ENCODE results near the gene MXD3.

MXD3 gene

GRCh38 chr5:177357146-177357458 lies 45.4 kb upstream of the MXD3 start:
- peaks cover 5% of the 10 kb centered on the region for H3K27me3 Mint-ChIP-seq (ENCODE audit: low read depth)
- no peak for TF ChIP-seq CTCF (IDR thresholded peaks at IDR 0.05; ENCODE audit: unreplicated experiment in 3 of 3)
- no peak overlapping the region for H3K4me3 Mint-ChIP-seq
- H3K27ac Mint-ChIP-seq, result no peak overlapping the region
- H3K36me3 Mint-ChIP-seq (ENCODE audit: low read depth), result no peaks in the 10 kb centered on the region
- peaks cover 1% of the 10 kb centered on the region for H3K4me1 Mint-ChIP-seq
- no peaks in the 10 kb centered on the region for H3K9me3 Mint-ChIP-seq

- Mint-ChIP-seq H3K27ac (no peak overlapping the region), H3K36me3 (ENCODE audit: low read depth) (no peaks in the 10 kb centered on the region), H3K4me1 (peaks cover 4% of the 10 kb centered on the region), H3K27me3 (ENCODE audit: low read depth) (peaks cover 5% of the 10 kb centered on the region), H3K4me3 (no peak overlapping the region), H3K9me3 (no peaks in the 10 kb centered on the region)
- no peak for TF ChIP-seq CTCF (IDR thresholded peaks at IDR 0.05; ENCODE audit: unreplicated experiment in 3 of 3)
Measured at GRCh38 chr5:177356746-177357145, 45.0 kb upstream of the MXD3 start.

GRCh38 chr5:177355868-177356168 lies 44.1 kb upstream of the MXD3 start:
- Mint-ChIP-seq H3K4me3 (no peak overlapping the region), H3K9me3 (no peaks in the 10 kb centered on the region), H3K27me3 (ENCODE audit: low read depth) (peaks cover 5% of the 10 kb centered on the region), H3K27ac (no peak overlapping the region), H3K4me1 (peaks cover 10% of the 10 kb centered on the region), H3K36me3 (ENCODE audit: low read depth) (no peaks in the 10 kb centered on the region)
- TF ChIP-seq CTCF (IDR thresholded peaks at IDR 0.05; ENCODE audit: unreplicated experiment in 3 of 3), result no peak

GRCh38 chr5:177355162-177355867 lies 43.6 kb upstream of the MXD3 start:
- Mint-ChIP-seq H3K9me3 (no peaks in the 10 kb centered on the region), H3K4me3 (peak overlapping the region in 1 of 3 experiments; percentile 20), H3K36me3 (ENCODE audit: low read depth) (no peaks in the 10 kb centered on the region), H3K4me1 (peaks cover 14% of the 10 kb centered on the region), H3K27ac (no peak overlapping the region), H3K27me3 (ENCODE audit: low read depth) (peaks cover 5% of the 10 kb centered on the region)
- TF ChIP-seq CTCF (IDR thresholded peaks at IDR 0.05; ENCODE audit: unreplicated experiment in 3 of 3), result no peak

GRCh38 chr5:177354711-177355110 lies 43.0 kb upstream of the MXD3 start:
- H3K4me1 Mint-ChIP-seq, result peaks cover 20% of the 10 kb centered on the region
- H3K27me3 Mint-ChIP-seq (ENCODE audit: low read depth), result peaks cover 6% of the 10 kb centered on the region
- no peaks in the 10 kb centered on the region for H3K9me3 Mint-ChIP-seq
- no peak overlapping the region for H3K4me3 Mint-ChIP-seq
- peak overlapping the region in 1 of 3 experiments; percentile 21 for H3K27ac Mint-ChIP-seq
- no peaks in the 10 kb centered on the region for H3K36me3 Mint-ChIP-seq (ENCODE audit: low read depth)
- TF ChIP-seq CTCF (IDR thresholded peaks at IDR 0.05; ENCODE audit: unreplicated experiment in 3 of 3), result no peak

- H3K4me3 Mint-ChIP-seq, result peak overlapping the region in 2 of 3 experiments; percentile 15 to 55
Measured at GRCh38 chr5:177354256-177354655, 42.6 kb upstream of the MXD3 start.

More at GRCh38 chr5:177354256-177354655, 42.6 kb upstream of the MXD3 start:
- no peak for TF ChIP-seq CTCF (IDR thresholded peaks at IDR 0.05; ENCODE audit: unreplicated experiment in 3 of 3)
- Mint-ChIP-seq H3K9me3 (no peaks in the 10 kb centered on the region), H3K27me3 (ENCODE audit: low read depth) (peaks cover 8% of the 10 kb centered on the region), H3K27ac (peak overlapping the region in 2 of 3 experiments; percentile 21 to 34), H3K4me1 (peaks cover 25% of the 10 kb centered on the region), H3K36me3 (ENCODE audit: low read depth) (no peaks in the 10 kb centered on the region)
